Body of pancreas (tissue), 4 donors: ENCODE measurements around the gene CEMIP2. TPM values are rescaled to one million over a fixed set of nuclear protein-coding genes. Genes with fewer than 3 reads are reported as not detected.

Experiments
- ATAC-seq: fragments of 150-250 bp; one replicate; pipeline ENCODE4 v1.9.1; 2016
- DNase-seq, 4 donors: peaks; one replicate each; pipeline ENCODE4 v3.0.0-alpha.2; 2019
- H3K27ac ChIP-seq, 4 donors: fragments of 200-600 bp; sonication (generic); 1 replicate in 3 of 4; 2 replicates in 1 of 4; pipeline versions ENCODE4 v1.5.1 to v1.6.1; 2016 to 2019; ENCODE audit warnings: mild to moderate bottlenecking in 1 of 4, mixed read lengths in 1 of 4, moderate library complexity in 1 of 4
- H3K27me3 ChIP-seq, 2 donors: fragments of 200-600 bp; sonication (generic); one replicate each; pipeline ENCODE4 v1.6.0; 2016; ENCODE audit warnings: mild to moderate bottlenecking in 1 of 2
- H3K36me3 ChIP-seq, 2 donors: fragments of 200-600 bp; sonication (generic); replicated peaks in 1 of 2; 2 replicates each; pipeline ENCODE4 v1.5.1; 2016; ENCODE audit warnings: low read depth in 2 of 2; ENCODE audit not compliant: insufficient read depth in 1 of 2
- H3K4me1 ChIP-seq: fragments of 200-600 bp; sonication (generic); one replicate; pipeline ENCODE4 v1.6.0; 2016
- H3K4me3 ChIP-seq, 2 donors: fragments of 200-600 bp; sonication (generic); 1 replicate in 1 of 2; 2 replicates in 1 of 2; pipeline ENCODE4 v1.5.1; 2016 to 2019
- H3K9me3 ChIP-seq, 3 donors: fragments of 200-600 bp; sonication (generic); 1 replicate in 2 of 3; 2 replicates in 1 of 3; pipeline ENCODE4 v1.5.1; 2016
- POLR2A ChIP-seq, 3 donors: fragments of 450-650 bp; IDR thresholded peaks; one replicate each; pipeline ENCODE4 v1.6.1; 2016; ENCODE audit warnings: antibody characterized with exemption in 3 of 3, mild to moderate bottlenecking in 2 of 3
- WGBS, 2 donors: methylation state at CpG; one replicate each; pipeline ENCODE4 v1.1.5; 2017; 5-methylcytosine and 5-hydroxymethylcytosine counted together
- intact Hi-C: fragments of 100-400 bp; cut with DNase I; formaldehyde crosslinking; loops from one replicate; pipeline ENCODE4 v1.15.1; 2023
- total RNA-seq, 2 donors: library from RNA; depleted of rRNA; stranded (reverse); fragments of >200 nt; gene quantifications; one replicate each; pipeline ENCODE4 v1.1.0, GENCODE V29; 2016
- TF ChIP-seq, protein P1 (sequence below), 7 experiments: fragments of 450-650 bp in 4 of 7; fragments of 200-600 bp in 3 of 7; sonication (generic) in 3 of 7; IDR thresholded peaks; one replicate each; pipeline ENCODE4 v1.5.1; 2016 to 2019; ENCODE audit warnings: antibody characterized with exemption in 7 of 7

Gene CEMIP2
- total RNA-seq, 2 donors from 2014 or later: 28.3 to 33.0 TPM

DNA sequence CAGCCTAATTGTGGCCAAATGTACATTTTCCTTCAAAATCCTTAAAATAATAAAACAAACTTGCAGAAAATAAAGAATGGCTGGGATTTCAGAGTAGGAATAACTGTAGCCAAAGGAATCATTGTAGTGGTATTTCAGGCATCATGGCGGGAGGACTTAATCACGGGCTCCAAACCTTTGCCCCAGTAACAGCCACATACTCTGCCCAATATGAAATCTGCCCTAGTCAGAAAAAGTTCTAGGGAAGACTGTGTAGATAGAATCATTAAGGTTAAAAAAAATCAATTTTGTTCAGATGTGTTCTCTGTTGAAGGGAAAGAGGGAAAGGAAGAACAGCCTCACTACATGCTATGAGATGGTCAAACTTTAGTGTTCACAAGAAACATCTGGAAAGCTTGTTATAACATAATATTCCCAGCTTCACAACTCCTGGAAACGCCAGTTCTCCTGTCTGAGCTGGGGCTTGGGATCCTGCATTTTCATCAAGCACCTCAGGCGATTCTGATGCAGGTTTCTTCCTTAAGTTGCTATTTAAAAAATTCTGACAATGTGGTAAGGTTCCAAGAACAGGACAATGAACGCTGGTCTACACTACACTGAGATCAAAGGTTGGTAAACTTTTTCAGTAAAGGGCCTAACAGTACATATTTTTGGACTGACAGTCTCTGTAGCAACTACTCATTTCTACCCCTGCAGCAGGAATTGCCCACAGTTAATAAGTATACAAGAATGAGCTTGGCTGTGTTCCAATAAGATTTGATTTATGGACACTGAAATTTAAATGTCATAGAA is 87.9 kb downstream of the CEMIP2 start:
- ATAC-seq: peak; percentile 59

DNA sequence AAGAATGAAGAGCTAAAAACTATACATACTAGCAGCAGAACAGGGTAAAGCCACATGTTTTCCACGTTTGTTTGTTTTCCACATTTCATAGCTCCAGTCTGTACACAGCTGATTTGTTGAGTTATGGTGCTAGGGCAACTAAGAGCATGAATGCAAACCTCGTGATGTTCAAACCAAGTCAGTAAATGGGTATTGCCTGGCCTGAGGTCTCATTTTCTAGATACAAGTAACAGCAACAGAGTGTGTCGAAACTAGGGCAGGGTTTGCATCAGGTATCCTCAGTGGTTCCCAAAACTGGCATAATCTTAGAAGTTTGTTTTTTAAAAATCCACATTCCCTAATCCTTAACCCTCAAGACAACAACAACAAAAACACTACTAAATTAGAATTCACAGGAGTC is 89.3 kb downstream of the CEMIP2 start:
- ATAC-seq (no peak), DNase-seq (no peak)
- intact Hi-C loops: no loop called here
- Histone ChIP-seq H3K9me3 (no peaks in the 10 kb centered on the region), H3K4me1 (peaks cover 21% of the 10 kb centered on the region), H3K36me3 (peaks cover 0 to 2% of the 10 kb centered on the region in 2 donors), H3K4me3 (no peak overlapping the region), H3K27ac (no peak overlapping the region), H3K27me3 (no peaks in the 10 kb centered on the region)
- 35 to 45% methylated on average over 3 of the region's 3 CpGs for WGBS, 2 donors
- TF ChIP-seq POLR2A (IDR thresholded peaks at IDR 0.05): no peak
- TF ChIP-seq, protein P1, sequence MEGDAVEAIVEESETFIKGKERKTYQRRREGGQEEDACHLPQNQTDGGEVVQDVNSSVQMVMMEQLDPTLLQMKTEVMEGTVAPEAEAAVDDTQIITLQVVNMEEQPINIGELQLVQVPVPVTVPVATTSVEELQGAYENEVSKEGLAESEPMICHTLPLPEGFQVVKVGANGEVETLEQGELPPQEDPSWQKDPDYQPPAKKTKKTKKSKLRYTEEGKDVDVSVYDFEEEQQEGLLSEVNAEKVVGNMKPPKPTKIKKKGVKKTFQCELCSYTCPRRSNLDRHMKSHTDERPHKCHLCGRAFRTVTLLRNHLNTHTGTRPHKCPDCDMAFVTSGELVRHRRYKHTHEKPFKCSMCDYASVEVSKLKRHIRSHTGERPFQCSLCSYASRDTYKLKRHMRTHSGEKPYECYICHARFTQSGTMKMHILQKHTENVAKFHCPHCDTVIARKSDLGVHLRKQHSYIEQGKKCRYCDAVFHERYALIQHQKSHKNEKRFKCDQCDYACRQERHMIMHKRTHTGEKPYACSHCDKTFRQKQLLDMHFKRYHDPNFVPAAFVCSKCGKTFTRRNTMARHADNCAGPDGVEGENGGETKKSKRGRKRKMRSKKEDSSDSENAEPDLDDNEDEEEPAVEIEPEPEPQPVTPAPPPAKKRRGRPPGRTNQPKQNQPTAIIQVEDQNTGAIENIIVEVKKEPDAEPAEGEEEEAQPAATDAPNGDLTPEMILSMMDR (IDR thresholded peaks at IDR 0.05): no peak

More for the DNA sequence above, 87.9 kb downstream of the CEMIP2 start:
- TF ChIP-seq, protein P1 (IDR thresholded peaks at IDR 0.05): no peak
- TF ChIP-seq POLR2A (IDR thresholded peaks at IDR 0.05): no peak
- no peak overlapping the region for H3K4me3 ChIP-seq
- H3K27ac ChIP-seq: peak overlapping the region in 1 of 4 donors; percentile 42
- H3K27me3 ChIP-seq: no peaks in the 10 kb centered on the region
- WGBS, 2 donors: 48 to 54% methylated on average over 5 of the region's 5 CpGs
- no peaks in the 10 kb centered on the region for H3K9me3 ChIP-seq
- H3K4me1 ChIP-seq: peaks cover 21% of the 10 kb centered on the region
- intact Hi-C loops: no loop called here
- H3K36me3 ChIP-seq: peaks cover 0 to 2% of the 10 kb centered on the region in 2 donors
- DNase-seq: no peak

DNA sequence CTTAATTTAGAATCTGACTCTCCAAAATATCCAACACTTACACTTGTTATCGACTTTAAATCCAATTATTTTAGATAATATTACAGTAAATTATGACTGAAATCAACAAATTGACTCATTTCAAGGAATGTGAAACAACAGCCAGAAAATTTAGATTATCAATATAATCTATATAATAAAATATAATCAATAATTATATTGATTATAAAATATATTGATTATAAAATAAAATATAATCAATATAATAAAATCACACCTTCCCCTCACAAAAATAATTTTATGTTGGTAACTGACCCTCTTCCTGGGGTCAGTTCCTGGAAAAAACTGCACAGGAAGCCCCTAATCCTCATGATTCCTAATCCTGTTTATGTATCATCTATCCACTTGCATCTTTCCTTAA is 91.1 kb downstream of the CEMIP2 start:
- ATAC-seq: no peak
- H3K27ac ChIP-seq: no peak overlapping the region
- WGBS, 2 donors: 91 to 94% methylated on average over 1 of the region's 1 CpG

DNA sequence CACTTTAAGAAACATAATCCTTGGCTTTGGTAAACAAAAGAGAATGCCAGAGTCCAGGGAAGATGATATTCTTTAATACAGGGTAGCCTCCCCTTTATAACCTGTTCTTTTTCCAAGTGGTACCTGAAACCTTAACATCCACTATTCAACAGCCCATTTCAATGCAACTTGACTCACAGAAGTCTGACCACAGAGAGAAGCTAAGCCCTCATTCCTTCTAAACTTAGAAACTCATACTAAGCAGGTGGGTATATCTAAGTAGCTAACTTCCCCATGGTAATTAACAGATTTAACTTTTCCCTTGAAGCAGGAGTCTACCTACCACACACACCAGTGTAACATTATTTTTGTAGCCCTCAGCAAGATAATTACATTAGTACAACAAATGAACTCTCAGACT is 91.9 kb downstream of the CEMIP2 start:
- H3K36me3 ChIP-seq: no peaks in the 10 kb centered on the region
- H3K9me3 ChIP-seq: no peaks in the 10 kb centered on the region
- no peak overlapping the region for H3K4me3 ChIP-seq
- no peak for ATAC-seq
- no peak for TF ChIP-seq POLR2A (IDR thresholded peaks at IDR 0.05)
- TF ChIP-seq, protein P1 (IDR thresholded peaks at IDR 0.05): no peak
- DNase-seq: no peak
- no peak overlapping the region for H3K27ac ChIP-seq
- peaks cover 21% of the 10 kb centered on the region for H3K4me1 ChIP-seq
- intact Hi-C loops: no loop called here
- no peaks in the 10 kb centered on the region for H3K27me3 ChIP-seq

More for the DNA sequence above, 91.1 kb downstream of the CEMIP2 start:
- peaks cover 21% of the 10 kb centered on the region for H3K4me1 ChIP-seq
- TF ChIP-seq POLR2A (IDR thresholded peaks at IDR 0.05): no peak
- TF ChIP-seq, protein P1 (IDR thresholded peaks at IDR 0.05): no peak
- no peak for DNase-seq
- H3K27me3 ChIP-seq: no peaks in the 10 kb centered on the region
- H3K9me3 ChIP-seq: no peaks in the 10 kb centered on the region
- no peak overlapping the region for H3K4me3 ChIP-seq
- intact Hi-C loops: no loop called here
- H3K36me3 ChIP-seq: no peaks in the 10 kb centered on the region

DNA sequence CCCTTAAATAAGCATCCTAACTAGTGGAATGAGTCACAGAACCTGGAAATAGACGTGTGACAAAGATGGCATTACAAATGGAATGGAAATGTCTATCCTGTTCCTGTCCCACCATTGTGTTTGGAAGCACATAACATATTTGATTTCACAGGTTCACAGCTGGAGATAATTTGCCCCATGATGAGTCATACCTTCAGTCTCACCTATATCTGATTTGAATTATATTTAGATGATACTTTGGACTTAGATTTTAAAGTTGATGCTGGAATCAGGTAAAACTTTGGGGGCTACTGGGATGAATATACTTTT is 92.5 kb downstream of the CEMIP2 start:
- 64 to 65% methylated on average over 1 of the region's 1 CpG for WGBS, 2 donors
- Histone ChIP-seq H3K36me3 (no peaks in the 10 kb centered on the region), H3K27ac (no peak overlapping the region), H3K27me3 (no peaks in the 10 kb centered on the region), H3K9me3 (no peaks in the 10 kb centered on the region), H3K4me3 (no peak overlapping the region), H3K4me1 (peaks cover 21% of the 10 kb centered on the region)
- intact Hi-C loops: no loop called here
- ATAC-seq: no peak
- DNase-seq: no peak
- TF ChIP-seq, protein P1 (IDR thresholded peaks at IDR 0.05): no peak
- no peak for TF ChIP-seq POLR2A (IDR thresholded peaks at IDR 0.05)
